AG09309 (cell line): ENCODE measurements around the gene PPP1R7.

ENCODE experiments used
- DNase-seq: peaks from one replicate; pipeline ENCODE4 v3.0.0-alpha.2; 2010; ENCODE audit warnings: low read depth
- H3K4me3 ChIP-seq: 2 replicates; pipeline ENCODE4 v1.5.1; 2011; ENCODE audit warnings: mild to moderate bottlenecking, low read depth, low read length, moderate library complexity; ENCODE audit not compliant: control insufficient read depth
- CTCF ChIP-seq: IDR thresholded peaks from 2 replicates; pipeline ENCODE4 v1.5.1; 2011; ENCODE audit warnings: mild to moderate bottlenecking, low read depth, low read length, inconsistent platforms; ENCODE audit not compliant: insufficient read depth, control insufficient read depth; ENCODE audit errors: missing control alignments

Gene PPP1R7

DNA sequence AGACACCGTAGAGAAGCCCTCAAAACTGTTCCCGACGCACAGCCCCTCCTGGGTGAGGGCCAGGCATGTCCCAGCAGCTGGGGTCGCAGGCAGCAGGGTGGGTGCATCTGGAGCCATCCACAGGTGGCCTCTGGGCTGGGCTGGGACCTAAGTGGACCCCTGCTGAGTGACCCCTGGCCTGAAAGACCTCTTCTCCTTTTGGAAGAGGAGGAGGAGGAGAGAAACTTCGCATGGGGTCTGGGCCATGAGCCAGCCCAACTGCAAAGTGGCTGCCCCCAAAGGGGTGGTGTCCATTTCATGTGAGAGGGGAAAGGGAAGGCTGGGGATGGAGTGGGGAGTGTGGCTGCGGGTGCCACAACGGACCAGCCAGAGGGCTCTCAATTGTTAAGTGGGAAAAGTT is 63.3 kb downstream of the PPP1R7 start:
- no peak overlapping the region for H3K4me3 ChIP-seq
- no peak for DNase-seq
- TF ChIP-seq CTCF, result no peak

DNA sequence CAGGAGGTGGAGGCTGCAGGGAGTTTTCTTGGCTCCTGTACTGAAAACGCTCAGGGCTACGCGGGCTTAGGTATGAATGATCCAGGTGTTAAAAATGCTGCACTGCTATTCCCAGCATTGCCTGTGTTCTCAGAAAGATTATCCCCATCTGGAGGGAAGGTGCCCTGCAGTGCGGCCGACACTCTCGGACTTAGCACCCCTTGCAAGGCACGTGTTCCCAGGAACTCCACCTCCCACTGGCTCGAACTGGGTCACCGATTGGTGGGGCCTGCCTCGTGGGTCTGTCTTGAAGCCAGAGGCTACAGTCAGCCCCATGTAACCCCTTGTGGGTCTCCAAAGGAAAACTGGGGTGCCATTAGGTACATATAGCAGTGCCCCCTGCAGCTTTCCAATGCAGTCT is 63.9 kb downstream of the PPP1R7 start:
- no peak for TF ChIP-seq CTCF
- H3K4me3 ChIP-seq, result no peak overlapping the region
- no peak for DNase-seq

GRCh38 chr2:241214766-241215165 is 64.5 kb downstream of the PPP1R7 start:
- no peak for TF ChIP-seq CTCF
- H3K4me3 ChIP-seq, result no peak overlapping the region
- no peak for DNase-seq

- no peak overlapping the region for H3K4me3 ChIP-seq
- DNase-seq, result no peak
- no peak for TF ChIP-seq CTCF
Observed at GRCh38 chr2:241215421-241215820, 65.2 kb downstream of the PPP1R7 start.

- no peak overlapping the region for H3K4me3 ChIP-seq
- no peak for DNase-seq
Observed at GRCh38 chr2:241216211-241216761, 66.0 kb downstream of the PPP1R7 start.

GRCh38 chr2:241217320-241218031 is 67.2 kb downstream of the PPP1R7 start:
- no peak for TF ChIP-seq CTCF
- H3K4me3 ChIP-seq, result peak overlapping the region; percentile 48
- peak; percentile 11 for DNase-seq

More at GRCh38 chr2:241216211-241216761, 66.0 kb downstream of the PPP1R7 start:
- TF ChIP-seq CTCF, result no peak
